ENCODE results near the gene TSPO2.

The TSPO2 gene

GRCh38 chr6:41047306-41047705 is 5.0 kb downstream of the TSPO2 start:
- H3K36me3 ChIP-seq (ENCODE audit: insufficient read depth, insufficient read length, low read length): no peaks in the 10 kb centered on the region
- no peaks in the 10 kb centered on the region for H3K27me3 ChIP-seq (ENCODE audit: insufficient read depth, insufficient read length)
- H3K4me1 ChIP-seq (ENCODE audit: insufficient read depth, insufficient read length): peaks cover 2% of the 10 kb centered on the region
- no peaks in the 10 kb centered on the region for H3K9me3 ChIP-seq (ENCODE audit: insufficient read depth, low read length)
- TF ChIP-seq YY1 (IDR thresholded peaks at IDR 0.05; ENCODE audit: insufficient read depth, insufficient read length) (no peak), SUZ12 (IDR thresholded peaks at IDR 0.05; ENCODE audit: extremely low read depth, insufficient read depth, insufficient read length) (no peak), ZNF274 (IDR thresholded peaks at IDR 0.05; ENCODE audit: low read depth, low read length) (no peak)
- no peak overlapping the region for H3K4me3 ChIP-seq (ENCODE audit: insufficient read length, low read depth)
- DNase-seq (ENCODE audit: low read depth, low spot score): no peak
- H3K9ac ChIP-seq (ENCODE audit: insufficient read length, low read depth): no peak overlapping the region

- H3K27me3 ChIP-seq (ENCODE audit: insufficient read depth, insufficient read length): no peaks in the 10 kb centered on the region
- no peak overlapping the region for H3K9ac ChIP-seq (ENCODE audit: insufficient read length, low read depth)
- no peak overlapping the region for H3K4me3 ChIP-seq (ENCODE audit: insufficient read length, low read depth)
- TF ChIP-seq YY1 (IDR thresholded peaks at IDR 0.05; ENCODE audit: insufficient read depth, insufficient read length): no peak
- TF ChIP-seq SUZ12 (IDR thresholded peaks at IDR 0.05; ENCODE audit: extremely low read depth, insufficient read depth, insufficient read length): no peak
- TF ChIP-seq ZNF274 (IDR thresholded peaks at IDR 0.05; ENCODE audit: low read depth, low read length): no peak
- no peak for DNase-seq (ENCODE audit: low read depth, low spot score)
- peaks cover 2% of the 10 kb centered on the region for H3K4me1 ChIP-seq (ENCODE audit: insufficient read depth, insufficient read length)
- no peaks in the 10 kb centered on the region for H3K36me3 ChIP-seq (ENCODE audit: insufficient read depth, insufficient read length, low read length)
- no peaks in the 10 kb centered on the region for H3K9me3 ChIP-seq (ENCODE audit: insufficient read depth, low read length)
Measured at GRCh38 chr6:41047745-41048732, 5.8 kb downstream of the TSPO2 start.

- no peak for TF ChIP-seq YY1 (IDR thresholded peaks at IDR 0.05; ENCODE audit: insufficient read depth, insufficient read length)
- TF ChIP-seq ZNF274 (IDR thresholded peaks at IDR 0.05; ENCODE audit: low read depth, low read length): no peak
- no peak for TF ChIP-seq SUZ12 (IDR thresholded peaks at IDR 0.05; ENCODE audit: extremely low read depth, insufficient read depth, insufficient read length)
- H3K4me3 ChIP-seq (ENCODE audit: insufficient read length, low read depth): no peak overlapping the region
- no peak overlapping the region for H3K9ac ChIP-seq (ENCODE audit: insufficient read length, low read depth)
- H3K27me3 ChIP-seq (ENCODE audit: insufficient read depth, insufficient read length): no peaks in the 10 kb centered on the region
- no peak for DNase-seq (ENCODE audit: low read depth, low spot score)
- H3K36me3 ChIP-seq (ENCODE audit: insufficient read depth, insufficient read length, low read length): no peaks in the 10 kb centered on the region
- H3K9me3 ChIP-seq (ENCODE audit: insufficient read depth, low read length): no peaks in the 10 kb centered on the region
- H3K4me1 ChIP-seq (ENCODE audit: insufficient read depth, insufficient read length): peaks cover 2% of the 10 kb centered on the region
Measured at GRCh38 chr6:41049521-41049920, 7.3 kb downstream of the TSPO2 start.

GRCh38 chr6:41049955-41050354 is 7.7 kb downstream of the TSPO2 start:
- peaks cover 2% of the 10 kb centered on the region for H3K4me1 ChIP-seq (ENCODE audit: insufficient read depth, insufficient read length)
- H3K9ac ChIP-seq (ENCODE audit: insufficient read length, low read depth): no peak overlapping the region
- H3K9me3 ChIP-seq (ENCODE audit: insufficient read depth, low read length): no peaks in the 10 kb centered on the region
- TF ChIP-seq ZNF274 (IDR thresholded peaks at IDR 0.05; ENCODE audit: low read depth, low read length) (no peak), SUZ12 (IDR thresholded peaks at IDR 0.05; ENCODE audit: extremely low read depth, insufficient read depth, insufficient read length) (no peak), YY1 (IDR thresholded peaks at IDR 0.05; ENCODE audit: insufficient read depth, insufficient read length) (no peak)
- no peak for DNase-seq (ENCODE audit: low read depth, low spot score)
- no peaks in the 10 kb centered on the region for H3K36me3 ChIP-seq (ENCODE audit: insufficient read depth, insufficient read length, low read length)
- no peaks in the 10 kb centered on the region for H3K27me3 ChIP-seq (ENCODE audit: insufficient read depth, insufficient read length)
- no peak overlapping the region for H3K4me3 ChIP-seq (ENCODE audit: insufficient read length, low read depth)

- Histone ChIP-seq H3K27me3 (ENCODE audit: insufficient read depth, insufficient read length) (no peaks in the 10 kb centered on the region), H3K9me3 (ENCODE audit: insufficient read depth, low read length) (no peaks in the 10 kb centered on the region), H3K9ac (ENCODE audit: insufficient read length, low read depth) (no peak overlapping the region), H3K4me3 (ENCODE audit: insufficient read length, low read depth) (no peak overlapping the region), H3K36me3 (ENCODE audit: insufficient read depth, insufficient read length, low read length) (no peaks in the 10 kb centered on the region), H3K4me1 (ENCODE audit: insufficient read depth, insufficient read length) (peaks cover under 1% of the 10 kb centered on the region)
- TF ChIP-seq YY1 (IDR thresholded peaks at IDR 0.05; ENCODE audit: insufficient read depth, insufficient read length) (no peak), SUZ12 (IDR thresholded peaks at IDR 0.05; ENCODE audit: extremely low read depth, insufficient read depth, insufficient read length) (no peak), ZNF274 (IDR thresholded peaks at IDR 0.05; ENCODE audit: low read depth, low read length) (no peak)
- DNase-seq (ENCODE audit: low read depth, low spot score): no peak
Measured at GRCh38 chr6:41050536-41050935, 8.3 kb downstream of the TSPO2 start.

GRCh38 chr6:41051873-41052272 is 9.6 kb downstream of the TSPO2 start:
- Histone ChIP-seq H3K9ac (ENCODE audit: insufficient read length, low read depth) (no peak overlapping the region), H3K36me3 (ENCODE audit: insufficient read depth, insufficient read length, low read length) (no peaks in the 10 kb centered on the region), H3K27me3 (ENCODE audit: insufficient read depth, insufficient read length) (no peaks in the 10 kb centered on the region), H3K4me1 (ENCODE audit: insufficient read depth, insufficient read length) (no peaks in the 10 kb centered on the region), H3K4me3 (ENCODE audit: insufficient read length, low read depth) (no peak overlapping the region), H3K9me3 (ENCODE audit: insufficient read depth, low read length) (no peaks in the 10 kb centered on the region)
- DNase-seq (ENCODE audit: low read depth, low spot score): no peak
- TF ChIP-seq ZNF274 (IDR thresholded peaks at IDR 0.05; ENCODE audit: low read depth, low read length) (no peak), YY1 (IDR thresholded peaks at IDR 0.05; ENCODE audit: insufficient read depth, insufficient read length) (no peak)

- DNase-seq (ENCODE audit: low read depth, low spot score): no peak
Measured at GRCh38 chr6:41053041-41053440, 10.8 kb downstream of the TSPO2 start, which contains the start of gene APOBEC2. Gene APOBEC2, plus strand, starts transcription at chr6:41053202. Its CDS starts 146 bp downstream, at chr6:41053348.

More at GRCh38 chr6:41053041-41053440, 10.8 kb downstream of the TSPO2 start, which contains the start of gene APOBEC2:
- Histone ChIP-seq H3K27me3 (ENCODE audit: insufficient read depth, insufficient read length) (no peaks in the 10 kb centered on the region), H3K9ac (ENCODE audit: insufficient read length, low read depth) (no peak within 1 kb of the TSS), H3K4me1 (ENCODE audit: insufficient read depth, insufficient read length) (no peaks in the 10 kb centered on the region), H3K9me3 (ENCODE audit: insufficient read depth, low read length) (no peaks in the 10 kb centered on the region), H3K36me3 (ENCODE audit: insufficient read depth, insufficient read length, low read length) (no peaks in the 10 kb centered on the region), H3K4me3 (ENCODE audit: insufficient read length, low read depth) (no peak within 1 kb of the TSS)
- TF ChIP-seq SUZ12 (IDR thresholded peaks at IDR 0.05; ENCODE audit: extremely low read depth, insufficient read depth, insufficient read length) (no peak), ZNF274 (IDR thresholded peaks at IDR 0.05; ENCODE audit: low read depth, low read length) (no peak), YY1 (IDR thresholded peaks at IDR 0.05; ENCODE audit: insufficient read depth, insufficient read length) (no peak)

Measured in NT2/D1 (cell line).